Islet of Langerhans (tissue), 1 donor: Measurements from ENCODE around the gene DNMT1.

ENCODE experiments used
- FAIRE-seq: peaks from one replicate; lab custom pipeline; 2011; peaks lifted over from hg19 to GRCh38; lab: Jason Lieb, UNC

DNMT1 gene

DNA sequence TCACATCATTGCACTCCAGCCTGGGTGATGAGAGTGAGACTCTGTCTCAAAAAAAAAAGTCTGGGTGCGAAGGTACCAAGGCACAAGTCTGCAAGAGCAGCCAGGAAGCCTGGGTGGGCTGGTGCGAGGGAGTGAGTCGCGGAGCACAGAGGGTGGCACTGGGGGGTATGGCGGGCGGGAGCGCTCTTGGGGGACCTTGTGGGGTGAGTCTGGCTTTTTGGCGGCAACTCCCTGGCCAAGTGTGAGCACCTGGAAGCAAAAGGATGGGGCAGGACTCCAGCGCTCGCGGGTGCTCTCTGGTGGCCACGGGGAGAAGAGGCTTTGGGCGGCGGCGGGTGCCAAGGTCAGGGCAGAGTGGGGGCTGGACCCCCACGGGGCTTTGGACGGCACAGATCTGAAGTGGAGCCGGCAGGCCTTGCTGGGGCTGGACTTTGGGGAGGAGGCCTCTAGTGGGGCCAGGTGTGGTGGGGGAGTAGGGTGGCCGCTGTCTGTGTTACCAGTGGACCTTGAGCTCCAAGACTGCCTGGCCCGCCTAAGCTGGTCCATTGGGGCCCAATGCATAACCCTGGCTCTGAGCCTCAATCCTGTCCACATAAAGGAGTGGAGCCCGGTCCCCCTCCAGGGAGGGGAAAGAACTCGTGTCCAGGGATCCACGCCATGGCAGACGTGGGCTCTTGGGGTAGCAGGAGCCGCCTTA, 81.7 kb downstream of the DNMT1 start:
- no peak for FAIRE-seq

- FAIRE-seq, result no peak
These were observed 82.6 kb downstream of the DNMT1 start for GRCh38 chr19:10112037-10112761.

GRCh38 chr19:10111405-10111811, 83.3 kb downstream of the DNMT1 start, which contains the start of gene P2RY11:
Gene P2RY11, plus strand, starts transcription at chr19:10111693. Its CDS starts 29 bp downstream, at chr19:10111722.
- FAIRE-seq, result no peak

GRCh38 chr19:10110972-10111317, 83.8 kb downstream of the DNMT1 start:
- no peak for FAIRE-seq

DNA sequence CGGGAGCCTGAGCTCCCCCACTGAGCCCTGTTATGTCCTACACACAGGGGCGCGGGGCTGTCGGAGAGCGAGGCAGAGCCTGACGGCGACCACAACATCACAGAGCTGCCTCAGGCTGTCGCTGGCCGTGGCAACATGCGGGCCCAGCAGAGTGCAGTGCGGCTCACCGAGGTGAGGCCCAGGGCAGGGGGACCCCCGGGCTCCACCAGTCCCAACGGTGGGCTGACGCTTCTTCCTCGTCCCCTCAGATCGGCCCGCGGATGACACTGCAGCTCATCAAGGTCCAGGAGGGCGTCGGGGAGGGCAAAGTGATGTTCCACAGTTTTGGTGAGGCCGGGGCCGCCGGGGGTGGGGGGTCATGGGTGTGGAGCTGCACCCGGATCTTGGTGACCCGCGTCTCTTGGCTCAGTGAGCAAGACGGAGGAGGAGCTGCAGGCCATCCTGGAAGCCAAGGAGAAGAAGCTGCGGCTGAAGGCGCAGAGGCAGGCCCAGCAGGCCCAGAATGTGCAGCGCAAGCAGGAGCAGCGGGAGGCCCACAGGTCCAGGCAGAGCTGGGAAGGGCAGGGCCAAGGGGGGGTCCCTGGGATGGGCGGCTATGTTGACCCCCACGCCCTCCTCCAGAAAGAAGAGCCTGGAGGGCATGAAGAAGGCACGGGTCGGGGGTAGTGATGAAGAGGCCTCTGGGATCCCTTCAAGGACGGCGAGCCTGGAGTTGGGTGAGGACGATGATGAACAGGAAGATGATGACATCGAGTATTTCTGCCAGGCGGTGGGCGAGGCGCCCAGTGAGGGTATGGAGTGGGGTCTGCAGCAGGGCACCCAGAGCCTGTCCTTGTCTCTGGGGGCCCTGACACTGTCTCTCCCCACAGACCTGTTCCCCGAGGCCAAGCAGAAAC, 84.4 kb downstream of the DNMT1 start:
- no peak for FAIRE-seq

GRCh38 chr19:10109528-10109927, 85.2 kb downstream of the DNMT1 start:
- no peak for FAIRE-seq

DNA sequence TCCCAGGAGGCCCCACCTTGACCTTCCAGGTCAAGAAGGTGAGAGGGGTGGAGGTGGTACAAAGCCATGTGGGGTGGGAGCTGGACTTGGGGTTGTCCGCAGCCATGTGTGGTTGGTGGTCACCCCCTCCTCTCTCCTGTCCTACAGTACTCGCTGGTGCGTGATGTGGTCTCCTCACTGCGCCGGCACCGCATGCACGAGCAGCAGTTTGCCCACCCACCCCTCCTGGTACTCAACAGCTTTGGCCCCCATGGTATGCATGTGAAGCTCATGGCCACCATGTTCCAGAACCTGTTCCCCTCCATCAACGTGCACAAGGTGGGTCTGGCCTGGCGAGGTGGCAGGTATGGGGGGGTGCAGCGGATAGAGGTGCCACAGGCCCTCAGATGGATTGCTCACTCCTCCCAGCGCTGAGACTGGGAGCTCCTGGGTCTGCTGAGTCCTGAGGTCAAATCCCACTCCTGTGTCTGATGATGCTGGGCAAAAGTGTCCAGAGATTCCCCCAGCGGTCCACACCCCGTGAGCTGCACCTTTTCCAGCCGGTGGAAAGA, 86.9 kb downstream of the DNMT1 start:
- FAIRE-seq, result no peak

GRCh38 chr19:10107254-10107653, 87.5 kb downstream of the DNMT1 start:
- FAIRE-seq, result no peak

GRCh38 chr19:10106100-10106936, 88.4 kb downstream of the DNMT1 start, which contains the start of gene PPAN:
Gene PPAN, plus strand, starts transcription at chr19:10106362. Its CDS starts 33 bp downstream, at chr19:10106395.
- FAIRE-seq, result no peak

- FAIRE-seq, result no peak
These were observed 89.1 kb downstream of the DNMT1 start for GRCh38 chr19:10105509-10106099.

- FAIRE-seq, result no peak
These were observed 89.9 kb downstream of the DNMT1 start for GRCh38 chr19:10104665-10105508.

DNA sequence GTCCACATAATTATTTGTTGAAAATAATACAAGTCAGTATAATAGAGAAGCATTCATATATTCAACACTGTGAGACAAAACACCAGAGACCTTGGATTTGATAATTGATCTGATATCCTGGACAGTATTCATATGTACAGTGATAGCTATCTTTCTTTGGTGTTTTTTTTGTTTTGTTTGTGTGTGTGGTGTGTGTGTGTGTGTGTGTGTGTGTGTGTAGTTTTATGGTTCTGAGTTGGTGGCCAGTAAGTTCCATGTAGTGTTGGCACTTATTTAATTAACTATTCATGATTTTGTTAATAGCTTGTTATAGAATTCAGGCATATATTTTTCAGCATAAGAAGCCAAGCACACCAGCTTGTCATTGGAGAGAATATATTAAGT, 90.6 kb downstream of the DNMT1 start:
- FAIRE-seq, result no peak

GRCh38 chr19:10102787-10103236, 91.9 kb downstream of the DNMT1 start:
- no peak for FAIRE-seq

DNA sequence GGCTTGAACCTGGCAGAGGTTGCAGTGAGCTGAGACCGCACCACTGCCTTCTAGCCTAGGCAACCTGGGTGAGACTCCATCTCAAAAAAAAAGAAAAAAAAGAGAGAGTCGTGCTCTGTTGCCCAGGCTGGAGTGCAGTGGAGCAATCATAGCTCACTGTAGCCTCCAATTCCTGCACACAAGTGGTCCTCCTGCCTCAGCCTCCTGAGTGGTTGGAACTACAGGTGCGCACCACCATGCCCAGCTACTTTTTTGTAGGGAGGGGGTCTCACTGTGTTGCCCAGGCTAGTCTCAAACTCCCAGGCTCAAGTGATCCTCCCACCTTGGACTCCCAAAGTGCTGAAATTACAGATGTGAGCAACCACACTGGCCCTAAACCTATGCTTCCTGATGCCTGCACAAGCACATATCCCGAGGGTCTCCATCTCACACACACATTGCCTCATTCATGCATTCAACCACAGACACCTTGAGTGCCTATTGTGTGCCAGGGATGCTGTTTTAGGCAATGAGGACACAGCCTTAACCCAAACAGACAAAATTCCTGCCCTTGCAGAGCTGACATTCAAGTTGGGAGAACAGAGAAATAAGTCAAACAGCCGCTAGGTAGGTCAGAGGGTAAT, 94.5 kb downstream of the DNMT1 start:
- FAIRE-seq, result no peak

DNA sequence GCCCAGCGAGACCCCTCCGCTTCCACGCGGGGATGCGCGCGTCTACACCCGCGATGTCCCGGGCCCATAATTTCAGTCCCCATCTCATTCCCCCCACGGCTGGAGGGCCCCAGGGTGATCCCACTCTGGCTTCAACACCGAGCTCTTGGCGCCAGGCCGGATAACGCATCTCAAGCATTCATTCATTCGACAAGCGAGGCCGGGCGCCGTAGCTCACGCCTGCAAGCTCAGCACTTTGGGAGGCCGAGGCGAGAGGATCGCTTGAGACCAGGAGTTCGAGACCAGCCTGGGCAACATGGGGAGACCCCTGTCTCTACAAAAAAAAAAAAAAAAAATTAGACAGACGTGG, 98.2 kb downstream of the DNMT1 start:
- no peak for FAIRE-seq

DNA sequence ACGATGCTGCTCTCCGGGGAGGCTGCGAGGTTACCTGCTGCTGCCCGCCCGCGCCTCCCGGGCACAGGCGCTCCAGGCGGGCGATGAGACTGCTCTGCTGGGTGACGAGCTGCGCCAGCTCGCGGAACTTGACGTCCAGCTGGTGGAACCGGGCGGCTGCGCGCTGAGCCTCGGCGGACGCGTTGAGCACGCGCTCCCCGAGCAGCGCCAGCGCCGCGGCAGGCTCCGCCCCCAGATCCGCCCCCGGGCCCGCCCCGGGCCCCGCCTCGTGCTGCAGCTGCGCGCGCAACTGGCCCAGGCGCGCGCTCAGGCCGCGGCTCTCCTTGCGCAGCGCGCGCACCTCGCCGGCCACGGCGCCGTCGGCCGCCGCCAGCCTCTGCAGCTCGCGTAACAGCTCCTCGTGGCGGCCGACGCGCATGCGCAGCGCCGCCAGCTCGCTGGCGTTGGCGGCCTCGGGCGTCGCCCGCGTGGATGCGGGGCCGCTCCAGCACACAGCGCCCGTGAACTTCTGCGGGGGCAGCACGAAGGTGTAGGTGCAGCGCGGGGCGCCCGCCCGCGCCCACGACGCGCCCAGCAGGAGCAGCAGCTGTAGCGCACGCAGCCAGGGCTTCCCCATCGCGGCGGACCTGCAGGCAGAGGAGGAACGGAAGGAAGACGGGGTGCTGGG, 98.7 kb downstream of the DNMT1 start:
- FAIRE-seq, result no peak

DNA sequence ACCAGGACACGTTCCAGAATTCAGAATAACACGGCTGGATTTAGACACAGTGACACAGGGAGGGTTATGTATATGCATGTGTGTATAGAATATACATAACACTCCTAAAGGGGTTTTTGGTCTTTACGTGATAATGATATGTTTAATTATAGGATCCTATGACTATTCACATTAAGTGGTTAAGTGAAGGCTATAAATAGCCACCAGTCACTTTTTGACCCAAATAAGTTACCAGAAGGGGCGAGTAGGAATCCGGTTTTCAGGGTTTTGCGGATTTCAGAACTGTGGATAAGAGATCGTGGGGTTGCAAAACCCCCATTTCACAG, 99.2 kb downstream of the DNMT1 start:
- no peak for FAIRE-seq

DNA sequence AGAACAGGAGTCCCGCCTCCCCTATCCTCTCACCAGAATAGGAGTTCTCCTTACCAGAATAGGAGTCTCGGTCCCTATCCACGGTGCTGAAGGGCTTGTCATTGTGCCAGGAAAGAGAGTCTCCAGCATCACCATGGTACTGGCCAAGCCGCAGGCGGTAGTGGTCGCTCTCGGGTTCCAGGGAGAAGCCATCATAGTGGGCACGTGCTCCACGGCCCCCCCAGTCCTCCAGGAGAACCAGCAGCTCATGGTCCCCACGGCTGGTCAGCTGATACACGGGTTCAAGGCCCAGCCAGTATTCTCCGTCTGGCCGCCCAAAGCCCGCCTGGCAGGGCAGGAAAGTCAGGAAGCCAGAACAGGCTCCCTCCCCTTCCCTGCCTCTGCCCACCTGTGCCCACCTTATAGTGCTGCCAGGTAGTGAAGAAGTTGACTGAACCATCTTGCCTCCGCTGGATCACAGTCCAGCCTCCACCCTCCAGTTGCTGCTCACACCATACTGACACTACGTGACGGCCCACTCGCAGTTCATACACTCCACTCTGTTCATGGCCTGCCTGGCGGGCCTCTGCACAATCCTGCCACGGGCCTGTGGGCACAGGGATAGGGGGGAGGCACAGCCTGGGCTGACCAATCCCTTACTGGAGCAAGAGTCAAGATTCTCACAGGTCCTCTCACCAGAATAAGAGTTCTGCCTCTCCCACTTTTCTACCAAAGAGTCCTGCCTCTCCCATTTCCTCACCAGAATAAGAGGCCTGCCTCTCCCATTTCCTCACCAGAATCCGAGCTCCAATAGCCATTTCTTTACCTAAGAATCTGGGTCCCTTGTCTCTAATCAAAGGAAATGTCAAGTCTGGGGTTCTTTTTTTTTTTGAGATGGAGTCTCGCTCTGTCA, 101.2 kb downstream of the DNMT1 start:
- no peak for FAIRE-seq
